Urinary bladder (tissue), 4 donors: ENCODE results near the gene TRIM44. TPM values are rescaled to one million over a fixed set of nuclear protein-coding genes. Genes with fewer than 3 reads are reported as not detected.
A peak's percentile ranks its signal among the peaks of the same experiment; 100 is the strongest.
"Not testable (repeated sequence)": the region's sequence is repeated elsewhere in the genome, so short reads cannot be mapped to it uniquely, and the experiment has no call there.

ENCODE experiments used
- DNase-seq: peaks from one replicate; pipeline ENCODE4 v3.0.0-alpha.2; 2015; ENCODE audit errors: extremely low spot score
- H3K27ac ChIP-seq: one replicate; pipeline ENCODE4 v1.5.1; 2013; ENCODE audit warnings: low read depth, mild to moderate bottlenecking, moderate library complexity
- H3K36me3 ChIP-seq: one replicate; pipeline ENCODE4 v1.6.1; 2013; ENCODE audit warnings: mild to moderate bottlenecking, moderate library complexity; ENCODE audit not compliant: insufficient read depth
- H3K4me1 ChIP-seq: one replicate; pipeline ENCODE4 v1.6.1; 2013; ENCODE audit warnings: mild to moderate bottlenecking, moderate library complexity; ENCODE audit not compliant: insufficient read depth
- H3K4me3 ChIP-seq: one replicate; pipeline ENCODE4 v1.5.1; 2013; ENCODE audit warnings: low read depth, low read length
- WGBS: extraction: QIAGEN DNeasy Blood & Tissue Kit; methylation state at CpG from one replicate; pipeline ENCODE4 v1.1.7; 2013; 5-methylcytosine and 5-hydroxymethylcytosine counted together
- polyA plus RNA-seq: library from polyadenylated mRNA; stranded (reverse); fragments of 200-250 nt; gene quantifications from one replicate; pipeline ENCODE4 v1.2.3, GENCODE V29; 2013
- total RNA-seq: library from RNA; depleted of rRNA; stranded (reverse); fragments of >200 nt; gene quantifications from one replicate; pipeline ENCODE4 v1.2.3, GENCODE V29; 2014
- donor health status: healthy with polysubstance abuse.
- donor health status: healthy.

Gene TRIM44
- total and polyA plus RNA-seq, 2 donors: 16.0 to 24.3 TPM

DNA sequence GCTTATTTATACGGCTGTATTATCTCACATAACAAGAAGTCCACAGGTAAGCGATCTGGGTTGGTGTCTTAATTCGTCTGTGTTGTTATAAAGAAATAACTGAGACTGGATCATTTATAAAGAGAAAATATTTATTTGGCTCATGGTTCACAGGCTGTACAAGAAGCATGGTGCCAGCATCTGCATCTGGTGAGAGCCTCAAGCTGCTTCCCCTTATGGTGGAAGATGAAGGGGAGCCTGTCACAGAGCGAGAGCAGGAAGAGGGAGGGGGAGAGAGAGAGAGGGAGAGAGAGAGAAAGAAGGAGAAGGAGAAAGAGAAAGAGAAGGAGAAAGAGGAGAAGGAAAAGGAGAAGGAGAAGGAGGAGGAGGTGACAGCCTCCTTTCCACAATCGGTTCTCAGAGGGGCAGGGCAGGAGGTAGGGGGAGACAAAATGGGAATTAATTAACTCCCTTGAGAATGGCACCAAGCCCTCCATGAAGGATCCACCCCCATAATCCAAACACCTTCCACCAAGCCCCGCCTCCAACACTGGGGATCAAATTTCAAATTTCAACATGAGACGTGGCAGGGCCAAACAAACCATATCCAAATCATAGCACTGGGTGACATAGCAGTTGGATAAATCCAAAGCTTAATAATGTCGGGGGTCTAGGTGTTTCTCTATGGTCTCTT is 15.0 kb upstream of the TRIM44 start:
- WGBS: 77% methylated on average over 8 of the region's 8 CpGs
- Histone ChIP-seq H3K4me1 (no peaks in the 10 kb centered on the region), H3K36me3 (no peaks in the 10 kb centered on the region), H3K4me3 (no peak overlapping the region), H3K27ac (no peak overlapping the region)
- DNase-seq: no peak

DNA sequence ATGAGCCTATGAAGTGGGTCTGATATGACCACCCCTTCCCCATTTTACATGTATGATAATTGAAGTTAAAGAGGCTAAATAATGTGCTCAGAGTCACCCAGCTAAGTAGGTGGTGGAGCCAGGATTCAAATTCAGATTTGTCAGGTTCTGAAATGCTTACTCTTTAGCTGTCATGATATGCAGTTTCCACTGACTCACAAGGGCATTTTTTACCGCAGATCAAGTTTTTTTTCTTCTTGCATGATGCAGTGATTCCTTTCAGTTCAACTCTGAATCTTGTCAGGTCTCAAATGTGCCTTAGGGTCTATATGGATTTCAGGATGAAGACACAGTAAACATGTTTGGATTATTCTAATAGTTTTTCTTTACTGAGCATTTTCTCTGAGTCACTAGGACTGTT is 12.6 kb upstream of the TRIM44 start:
- Histone ChIP-seq H3K4me1 (no peaks in the 10 kb centered on the region), H3K4me3 (no peak overlapping the region)
- 47% methylated on average over 1 of the region's 1 CpG for WGBS

DNA sequence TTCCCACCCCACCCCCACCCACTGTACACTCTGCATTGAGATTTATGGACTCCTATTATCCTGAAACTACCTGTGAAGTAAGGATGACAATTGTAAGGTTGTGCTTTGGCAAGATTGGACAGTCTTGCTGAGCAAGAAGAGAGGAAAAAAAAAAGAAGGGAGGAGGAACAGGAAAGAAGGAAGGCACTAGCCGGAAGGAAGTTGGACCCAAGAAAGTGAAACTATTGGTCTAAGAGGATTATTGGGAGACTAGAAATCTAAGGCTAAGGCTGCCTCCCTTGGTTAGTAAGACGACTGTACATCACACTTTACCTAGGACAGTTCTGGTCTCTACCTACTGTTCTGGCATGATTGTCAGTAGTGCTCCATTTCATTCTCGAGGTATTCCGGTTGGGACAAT is 12.1 kb upstream of the TRIM44 start:
- no peaks in the 10 kb centered on the region for H3K36me3 ChIP-seq
- no peaks in the 10 kb centered on the region for H3K4me1 ChIP-seq
- 87% methylated on average over 4 of the region's 4 CpGs for WGBS
- no peak overlapping the region for H3K27ac ChIP-seq
- no peak for DNase-seq
- no peak overlapping the region for H3K4me3 ChIP-seq

More for the DNA sequence above, 12.6 kb upstream of the TRIM44 start:
- Histone ChIP-seq H3K36me3 (no peaks in the 10 kb centered on the region), H3K27ac (no peak overlapping the region)
- DNase-seq: no peak

DNA sequence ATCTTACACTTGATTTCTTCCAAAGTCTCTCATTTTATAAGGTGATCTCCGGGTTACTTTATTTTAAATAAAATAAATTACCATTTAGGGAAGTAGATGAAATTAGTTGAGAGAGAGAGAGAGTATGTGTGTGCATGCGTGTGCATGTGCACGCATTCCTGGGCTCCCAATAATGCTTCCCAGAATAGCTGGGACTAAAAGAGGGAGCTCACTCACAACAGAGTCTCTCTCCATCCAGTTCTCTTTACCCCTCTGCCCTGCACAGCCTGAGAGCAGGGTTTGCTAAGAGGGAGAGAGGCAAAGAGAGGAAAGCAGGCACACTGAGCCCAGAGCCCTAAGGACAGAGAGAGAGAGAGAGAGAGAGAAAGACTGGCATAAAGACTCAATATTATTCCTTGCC is 11.3 kb upstream of the TRIM44 start:
- H3K36me3 ChIP-seq: no peaks in the 10 kb centered on the region
- no peak overlapping the region for H3K4me3 ChIP-seq

DNA sequence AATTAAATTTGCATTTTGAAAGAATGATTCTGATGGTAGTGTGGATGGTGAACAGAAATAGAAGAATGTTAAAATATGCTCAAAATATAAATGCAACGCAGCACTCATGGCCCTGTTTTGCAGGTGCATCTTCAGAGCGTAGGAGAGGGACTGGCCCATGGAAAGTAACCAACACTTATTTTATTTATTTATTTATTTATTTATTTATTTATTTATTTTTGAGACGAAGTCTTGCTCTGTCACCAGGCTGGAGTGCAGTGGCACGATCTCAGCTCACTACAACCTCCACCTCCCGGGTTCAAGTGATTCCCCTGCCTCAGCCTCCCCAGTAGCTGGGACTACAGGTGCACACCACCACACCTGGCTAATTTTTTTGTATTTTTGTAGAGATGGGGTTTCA is 9.8 kb upstream of the TRIM44 start:
- H3K4me1 ChIP-seq, H3K4me3 ChIP-seq, H3K27ac ChIP-seq, H3K36me3 ChIP-seq, DNase-seq: not testable (repeated sequence)
- WGBS: 94% methylated on average over 5 of the region's 5 CpGs

More for the DNA sequence above, 11.3 kb upstream of the TRIM44 start:
- 83% methylated on average over 3 of the region's 3 CpGs for WGBS
- Histone ChIP-seq H3K27ac (no peak overlapping the region), H3K4me1 (no peaks in the 10 kb centered on the region)
- no peak for DNase-seq

DNA sequence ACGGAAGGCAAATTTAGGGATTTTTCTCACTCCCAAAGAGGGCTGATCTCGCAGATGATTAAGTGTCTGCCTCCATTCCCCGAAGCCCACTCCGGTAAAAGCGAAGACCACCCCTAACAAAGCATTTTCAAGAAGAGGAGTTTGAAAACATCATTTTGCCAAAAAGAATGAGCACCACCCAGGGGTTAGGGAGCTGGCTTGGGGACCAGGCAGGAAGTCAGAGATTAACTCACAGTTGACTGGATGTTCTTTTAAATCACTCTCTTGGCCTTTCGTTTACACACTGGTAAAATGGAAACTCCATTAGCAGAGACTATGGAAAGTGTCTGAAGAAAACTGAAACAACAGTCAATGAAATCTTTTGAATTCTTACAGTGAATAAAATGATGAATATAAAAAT is 7.9 kb upstream of the TRIM44 start:
- WGBS: 47% methylated on average over 6 of the region's 6 CpGs
- H3K36me3 ChIP-seq: no peaks in the 10 kb centered on the region

DNA sequence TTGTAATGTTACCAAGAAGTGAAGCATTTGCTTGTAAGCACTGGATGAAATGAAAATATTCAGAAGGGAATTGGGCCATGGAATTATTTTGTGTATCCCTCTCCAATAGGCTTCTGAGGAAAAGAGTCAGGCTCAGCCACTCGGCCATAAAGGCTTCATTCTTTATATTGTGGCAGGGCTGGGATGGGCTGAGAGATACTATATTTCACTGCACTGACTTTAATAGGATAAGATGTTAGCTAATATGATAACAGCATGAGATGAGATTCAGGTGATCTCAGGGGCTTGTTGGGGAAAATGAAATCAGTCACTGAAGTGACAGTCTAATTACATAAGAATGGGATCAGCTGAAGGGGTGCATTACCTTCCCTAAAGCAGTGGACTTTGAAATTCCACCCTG is 7.3 kb upstream of the TRIM44 start:
- Histone ChIP-seq H3K4me1 (no peaks in the 10 kb centered on the region), H3K27ac (no peak overlapping the region), H3K4me3 (no peak overlapping the region), H3K36me3 (no peaks in the 10 kb centered on the region)
- 54% methylated on average over 1 of the region's 1 CpG for WGBS
- DNase-seq: no peak

More for the DNA sequence above, 7.9 kb upstream of the TRIM44 start:
- H3K4me3 ChIP-seq: no peak overlapping the region
- no peak overlapping the region for H3K27ac ChIP-seq
- no peaks in the 10 kb centered on the region for H3K4me1 ChIP-seq
- DNase-seq: no peak

DNA sequence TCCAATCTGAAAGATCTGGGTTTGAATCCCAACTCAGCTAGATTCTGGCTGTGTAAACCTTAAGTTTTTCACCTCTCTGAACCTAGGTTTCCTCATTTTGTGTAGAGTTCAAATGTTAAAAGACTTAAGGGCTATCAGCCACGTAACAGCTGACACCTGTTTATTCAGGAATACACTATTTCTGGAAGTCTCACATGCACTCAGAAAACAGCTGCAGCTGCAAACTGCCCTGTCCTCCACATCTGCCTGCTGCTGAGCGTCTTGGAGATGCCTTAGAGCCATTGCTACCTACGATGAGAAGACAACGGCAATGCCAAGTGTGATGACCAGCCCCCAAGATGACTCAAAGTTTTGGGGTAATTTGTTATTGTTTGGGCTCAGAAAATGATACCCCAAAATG is 6.7 kb upstream of the TRIM44 start:
- Histone ChIP-seq H3K4me1 (no peaks in the 10 kb centered on the region), H3K27ac (no peak overlapping the region), H3K36me3 (no peaks in the 10 kb centered on the region), H3K4me3 (no peak overlapping the region)
- WGBS: 72% methylated on average over 4 of the region's 4 CpGs
- DNase-seq: no peak

DNA sequence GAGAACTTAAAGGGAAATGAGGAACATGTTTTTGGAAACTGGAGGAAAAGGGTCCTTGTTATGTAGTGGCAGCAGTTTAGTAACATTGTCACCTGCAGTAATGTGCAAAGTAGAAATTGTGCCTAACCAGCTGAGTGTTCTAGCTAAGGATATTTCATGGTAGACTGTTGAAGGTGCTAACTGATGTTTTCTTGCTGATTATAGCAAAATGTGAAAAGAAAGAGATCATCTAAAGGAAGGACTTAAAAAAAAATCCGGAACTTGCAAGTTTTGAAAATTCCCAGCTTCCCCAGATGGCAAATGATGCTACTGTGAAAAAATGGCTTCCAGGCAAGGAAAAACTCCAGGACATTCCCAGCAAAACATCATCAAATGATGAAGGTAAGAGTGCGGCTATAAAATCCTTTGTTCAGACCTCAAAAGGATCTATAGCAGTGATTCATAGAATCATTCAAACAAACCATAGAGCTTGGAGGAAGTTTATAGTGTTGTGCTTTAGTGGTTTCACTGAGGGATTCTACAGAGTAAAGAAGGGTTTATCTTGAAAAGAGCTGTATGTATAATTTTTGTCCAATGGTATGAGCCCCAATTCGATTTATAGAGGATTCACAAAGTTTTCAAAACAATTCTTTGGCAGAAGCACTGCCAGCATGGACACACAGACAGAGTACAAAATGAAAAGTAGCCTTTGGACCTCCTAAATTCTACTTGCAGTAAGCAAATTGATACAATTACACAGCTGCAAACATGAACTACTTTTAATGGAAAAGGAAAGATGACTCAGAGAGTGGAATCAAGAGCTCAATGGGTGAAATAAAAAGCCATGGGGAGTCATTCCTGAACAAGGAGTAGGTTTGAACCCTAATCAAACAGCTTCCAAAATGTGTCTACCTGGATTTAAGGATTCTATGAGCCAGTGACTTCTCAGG is 4.3 kb upstream of the TRIM44 start:
- DNase-seq: no peak
- H3K27ac ChIP-seq: no peak overlapping the region
- WGBS: 50% methylated on average over 3 of the region's 3 CpGs
- H3K36me3 ChIP-seq: no peaks in the 10 kb centered on the region
- H3K4me3 ChIP-seq: no peak overlapping the region
- H3K4me1 ChIP-seq: no peaks in the 10 kb centered on the region

DNA sequence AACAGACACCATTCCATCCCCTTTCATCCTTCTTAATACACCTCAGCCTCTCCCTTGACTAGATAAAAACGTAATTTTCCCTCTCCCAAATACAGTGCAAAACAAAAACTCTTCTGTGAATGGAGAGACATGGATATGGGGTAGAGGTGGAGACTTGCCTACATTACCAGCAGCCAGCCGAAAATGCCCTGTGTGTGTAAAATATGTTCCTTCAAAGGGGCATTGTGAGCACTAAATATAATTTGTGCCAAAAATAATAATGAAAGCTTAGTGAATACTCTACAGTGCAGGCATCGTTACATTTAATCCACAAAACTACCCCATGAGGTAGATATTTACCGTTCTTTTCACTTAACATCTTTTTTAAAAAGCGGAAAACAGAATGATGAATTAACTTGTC is 1.0 kb upstream of the TRIM44 start:
- Histone ChIP-seq H3K36me3 (no peaks in the 10 kb centered on the region), H3K4me3 (peak overlapping the region; percentile 78), H3K27ac (no peak overlapping the region), H3K4me1 (no peaks in the 10 kb centered on the region)
- WGBS: 29% methylated on average over 5 of the region's 5 CpGs
- DNase-seq: no peak

DNA sequence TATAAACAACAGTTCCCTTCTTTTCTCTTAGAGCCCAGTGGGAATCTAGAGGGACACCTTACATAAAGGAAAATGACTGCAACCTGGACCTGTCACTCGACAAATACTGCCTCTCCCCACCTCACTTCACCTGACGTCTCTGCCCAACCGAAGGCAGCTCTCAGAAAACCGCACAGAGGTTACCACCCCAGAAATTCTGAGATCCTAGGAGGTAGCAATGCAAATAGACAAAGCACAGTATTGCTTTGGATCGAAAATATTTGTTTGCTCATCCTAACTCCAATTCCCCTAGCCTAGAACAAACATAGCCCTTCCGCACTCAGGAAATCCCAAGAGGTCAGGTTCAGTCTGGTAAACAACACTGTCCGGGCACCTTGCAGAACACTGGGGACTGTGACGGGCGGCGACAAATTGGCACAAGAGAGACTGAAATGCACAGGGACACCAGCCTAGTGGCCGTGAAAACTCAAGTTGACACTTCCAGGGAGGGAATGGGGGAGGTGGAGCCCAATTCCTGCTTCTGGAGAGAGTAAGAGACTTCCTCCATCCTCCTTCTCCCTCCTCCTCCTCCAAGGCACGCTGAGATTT is 420 bp upstream of the TRIM44 start:
- WGBS: under 1% methylated on average over 12 of the region's 12 CpGs
- peak; percentile 13 for DNase-seq
- Histone ChIP-seq H3K36me3 (no peaks in the 10 kb centered on the region), H3K4me3 (peak overlapping the region; percentile 78), H3K4me1 (no peaks in the 10 kb centered on the region), H3K27ac (peak overlapping the region; percentile 94)

DNA sequence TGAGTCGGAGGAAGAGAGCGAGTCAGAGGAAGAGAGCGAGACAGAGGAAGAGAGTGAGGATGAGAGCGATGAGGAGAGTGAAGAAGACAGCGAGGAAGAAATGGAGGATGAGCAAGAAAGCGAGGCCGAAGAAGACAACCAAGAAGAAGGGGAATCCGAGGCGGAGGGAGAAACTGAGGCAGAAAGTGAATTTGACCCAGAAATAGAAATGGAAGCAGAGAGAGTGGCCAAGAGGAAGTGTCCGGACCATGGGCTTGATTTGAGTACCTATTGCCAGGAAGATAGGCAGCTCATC is 780 bp downstream of the TRIM44 start:
- DNase-seq: no peak
- Histone ChIP-seq H3K27ac (peak overlapping the region; percentile 94), H3K36me3 (no peaks in the 10 kb centered on the region), H3K4me1 (no peaks in the 10 kb centered on the region), H3K4me3 (peak overlapping the region; percentile 78)
- 81% methylated on average over 10 of the region's 10 CpGs for WGBS

DNA sequence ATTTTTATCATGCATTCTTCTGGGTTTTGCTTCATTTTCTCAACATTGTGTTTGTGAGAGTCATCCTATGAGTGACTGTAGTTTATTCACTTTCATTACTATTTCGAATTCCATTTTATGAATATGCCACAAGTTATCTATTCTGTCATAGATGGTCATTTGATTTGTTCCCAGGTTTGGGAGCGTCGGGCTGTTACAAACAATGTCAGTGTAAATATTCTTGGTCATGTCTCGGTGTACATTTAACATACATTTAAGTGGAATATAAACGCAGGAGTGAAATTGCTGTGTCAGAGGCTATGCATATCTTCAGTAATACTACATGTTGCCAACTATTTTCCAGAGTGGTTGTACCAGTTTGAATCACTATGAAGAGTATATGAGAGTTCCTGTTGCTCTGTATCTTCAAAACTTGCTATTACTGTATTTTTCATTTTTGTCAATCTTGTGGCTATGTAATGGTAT is 2.4 kb downstream of the TRIM44 start:
- H3K4me1 ChIP-seq: no peaks in the 10 kb centered on the region
- H3K36me3 ChIP-seq: no peaks in the 10 kb centered on the region
- DNase-seq: no peak
- no peak overlapping the region for H3K27ac ChIP-seq
- WGBS: 98% methylated on average over 5 of the region's 5 CpGs
- no peak overlapping the region for H3K4me3 ChIP-seq

DNA sequence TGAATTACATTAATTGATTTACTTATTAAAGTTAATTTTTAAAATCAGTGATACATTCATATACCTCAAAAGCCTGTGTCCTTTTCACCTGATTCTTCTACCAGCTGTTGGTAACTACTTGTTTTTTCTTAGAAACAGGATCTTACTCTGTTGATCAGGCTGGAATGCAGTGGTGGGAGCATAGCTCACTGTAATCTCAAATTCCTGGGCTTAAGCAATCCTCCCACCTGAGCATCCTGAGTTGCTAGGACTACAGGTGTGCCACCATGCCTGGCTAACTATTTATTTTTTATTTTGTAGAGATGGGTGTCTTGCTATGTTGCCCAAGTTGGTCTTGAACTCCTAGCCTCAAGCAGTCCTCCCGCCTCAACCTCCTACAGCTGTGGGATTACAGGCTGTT is 4.7 kb downstream of the TRIM44 start:
- Histone ChIP-seq H3K4me1 (no peaks in the 10 kb centered on the region), H3K27ac (no peak overlapping the region), H3K36me3 (no peaks in the 10 kb centered on the region), H3K4me3 (no peak overlapping the region)
- DNase-seq: no peak
- 99% methylated on average over 1 of the region's 1 CpG for WGBS
